GM12872 (cell line): ENCODE data around the gene GSS.

ENCODE experiments used
- CTCF ChIP-seq: IDR thresholded peaks from 3 replicates; pipeline ENCODE4 v1.5.1; 2011; ENCODE audit warnings: low read depth, mild to moderate bottlenecking, low read length, moderate library complexity; ENCODE audit not compliant: insufficient read depth

The GSS gene

GRCh38 chr20:34979366-34980153, 24.0 kb upstream of the GSS start:
- TF ChIP-seq CTCF = no peak

- TF ChIP-seq CTCF = no peak
These were observed 22.6 kb upstream of the GSS start for GRCh38 chr20:34978092-34978744.

GRCh38 chr20:34977365-34978091, 21.9 kb upstream of the GSS start:
- no peak for TF ChIP-seq CTCF

- TF ChIP-seq CTCF = no peak
These were observed 20.7 kb upstream of the GSS start for GRCh38 chr20:34976286-34976685.

GRCh38 chr20:34974246-34974645, 18.6 kb upstream of the GSS start:
- no peak for TF ChIP-seq CTCF

GRCh38 chr20:34971561-34972235, 16.1 kb upstream of the GSS start:
- TF ChIP-seq CTCF = no peak
